Keratinocyte (primary cell): ENCODE data around the gene VMA21.

Experiments
- EZH2 ChIP-seq: IDR thresholded peaks from one replicate; pipeline ENCODE4 v1.6.1; 2012; ENCODE audit warnings: inconsistent platforms, mild to moderate bottlenecking, low read length, moderate library complexity
- TF ChIP-seq, protein P1 (sequence below), 3 experiments: IDR thresholded peaks in 1 of 3; conservative IDR thresholded peaks in 1 of 3; optimal IDR thresholded peaks in 1 of 3; 2 replicates in 2 of 3; 3 replicates in 1 of 3; pipeline versions ENCODE3 to v1.5.1; 2011; ENCODE audit warnings: low read length in 3 of 3, mild to moderate bottlenecking in 3 of 3, moderate library complexity in 2 of 3, control low read depth in 1 of 3, inconsistent platforms in 1 of 3; ENCODE audit not compliant: insufficient read depth in 2 of 3; ENCODE audit errors: extremely low read depth in 1 of 3

DNA sequence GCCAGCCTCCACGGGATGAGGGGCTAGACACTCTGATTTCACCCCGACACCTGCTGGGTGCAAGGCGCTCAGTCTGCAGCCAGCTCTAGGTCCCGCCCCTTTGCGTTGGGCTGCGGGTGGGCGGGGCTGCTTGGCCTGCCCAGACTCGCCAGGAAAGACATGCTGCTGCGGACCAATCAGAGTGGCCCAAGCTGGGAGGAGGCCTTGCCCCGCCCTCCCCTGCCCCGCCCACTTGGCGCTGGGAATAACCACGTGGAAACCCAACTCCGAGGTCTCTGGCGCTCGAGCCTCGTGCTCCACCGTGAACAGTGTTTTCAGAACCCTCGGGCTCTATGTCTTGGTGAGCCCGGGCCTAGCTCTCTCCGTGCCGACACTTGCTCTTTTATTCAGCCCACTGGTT lies 5.3 kb upstream of the VMA21 start:
- TF ChIP-seq, protein P1, sequence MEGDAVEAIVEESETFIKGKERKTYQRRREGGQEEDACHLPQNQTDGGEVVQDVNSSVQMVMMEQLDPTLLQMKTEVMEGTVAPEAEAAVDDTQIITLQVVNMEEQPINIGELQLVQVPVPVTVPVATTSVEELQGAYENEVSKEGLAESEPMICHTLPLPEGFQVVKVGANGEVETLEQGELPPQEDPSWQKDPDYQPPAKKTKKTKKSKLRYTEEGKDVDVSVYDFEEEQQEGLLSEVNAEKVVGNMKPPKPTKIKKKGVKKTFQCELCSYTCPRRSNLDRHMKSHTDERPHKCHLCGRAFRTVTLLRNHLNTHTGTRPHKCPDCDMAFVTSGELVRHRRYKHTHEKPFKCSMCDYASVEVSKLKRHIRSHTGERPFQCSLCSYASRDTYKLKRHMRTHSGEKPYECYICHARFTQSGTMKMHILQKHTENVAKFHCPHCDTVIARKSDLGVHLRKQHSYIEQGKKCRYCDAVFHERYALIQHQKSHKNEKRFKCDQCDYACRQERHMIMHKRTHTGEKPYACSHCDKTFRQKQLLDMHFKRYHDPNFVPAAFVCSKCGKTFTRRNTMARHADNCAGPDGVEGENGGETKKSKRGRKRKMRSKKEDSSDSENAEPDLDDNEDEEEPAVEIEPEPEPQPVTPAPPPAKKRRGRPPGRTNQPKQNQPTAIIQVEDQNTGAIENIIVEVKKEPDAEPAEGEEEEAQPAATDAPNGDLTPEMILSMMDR (optimal IDR thresholded peaks at IDR 0.05 in 1 of 3, IDR thresholded peaks at IDR 0.05 in 1 of 3, conservative IDR thresholded peaks at IDR 0.05 in 1 of 3; ENCODE audit: extremely low read depth in 1 of 3, insufficient read depth in 2 of 3, low read length in 3 of 3) = no peak
- TF ChIP-seq EZH2 = no peak
